ENCODE results near the gene TOP2A. TPM values are rescaled to one million over a fixed set of nuclear protein-coding genes. Genes with fewer than 3 reads are reported as not detected.

The TOP2A gene
- total and polyA plus RNA-seq, 9 of the 15 experiments (the other 6 are each of a cell fraction or from before 2014, with no cell fraction given), result 133 to 347 (median 259) TPM

GRCh38 chr17:40361063-40361924 lies 56.4 kb downstream of the TOP2A start:
- peaks cover 2% of the 10 kb centered on the region; the same call in 1 of the 3 replicates for H3K36me3 ChIP-seq (ENCODE audit: control insufficient read depth, insufficient read depth, low read length)
- CTCF ChIA-PET (ENCODE audit: low intra/inter-chr PET ratio), result interaction anchor here (0.6 to 1.7 kb wide), 3 partner anchors 109 to 431 kb away, joined by 3 to 8 read pairs (median 3); no protein-coding TSS in a partner anchor
- FAIRE-seq, result no peak
- no peaks in the 10 kb centered on the region for H3K9me1 ChIP-seq (ENCODE audit: control insufficient read depth, insufficient read depth, low read length)
- in situ Hi-C loops (cut with MboI), result loop anchor here (5.0 kb wide), 1 partner anchor 176 kb away; no protein-coding TSS in a partner anchor
- H3K9me3 ChIP-seq (replicated peaks; ENCODE audit: control insufficient read depth, insufficient read depth, low read depth, low read length), result no peaks in the 10 kb centered on the region
- H3K27ac ChIP-seq (ENCODE audit: extremely low read depth, low read depth, low read length), result no peak overlapping the region
- 52% methylated on average over 25 of the region's 32 CpGs for WGBS (ENCODE audit: insufficient coverage, low coverage, missing lambda C conversion rate)
- H3K4me3 ChIP-seq, result no peak overlapping the region
- no TSS peak for BruUV-seq (replicated peaks)
- no peak overlapping the region for H3K4me2 ChIP-seq (ENCODE audit: insufficient read depth, low read length)
- no peak for DNase-seq (ENCODE audit: extremely low read depth in 1 of 4, low spot score in 3 of 4)
- peaks cover 3 to 51% of the 10 kb centered on the region in 2 experiments; a peak in 3 of 5 replicates for H3K4me1 ChIP-seq (replicated peaks in 1 of 2; ENCODE audit: control insufficient read depth in 2 of 2, insufficient read depth in 2 of 2, low read length in 2 of 2)
- H3K9ac ChIP-seq (ENCODE audit: insufficient read depth in 1 of 2, low read depth in 2 of 2, low read length in 2 of 2), result peak overlapping the region in 1 of 2 experiments; percentile 6; a peak in 1 of 4 replicates
- intact Hi-C loops (cut with micrococcal nuclease), result loop anchor here (10.0 kb wide), 1 partner anchor 114 kb away; no protein-coding TSS in a partner anchor
- peaks cover 7% of the 10 kb centered on the region; the same call in 2 of the 3 replicates for H3K79me2 ChIP-seq (ENCODE audit: control insufficient read depth, insufficient read depth, low read length)
- H3K27me3 ChIP-seq (ENCODE audit: control insufficient read depth in 2 of 2, insufficient read depth in 2 of 2, low read length in 2 of 2), result no peaks in the 10 kb centered on the region
- no peaks in the 10 kb centered on the region for H4K20me1 ChIP-seq (replicated peaks; ENCODE audit: control insufficient read depth, insufficient read depth, low read length)
- POLR2A ChIA-PET, result interaction anchor here (0.5 to 1.5 kb wide), 3 partner anchors 35 to 100 kb away, joined by 3 to 4 read pairs (median 3); no protein-coding TSS in a partner anchor
- ATAC-seq, result no peak
- no peak overlapping the region for H2AFZ ChIP-seq (ENCODE audit: low read depth, low read length)
- no peak for TF ChIP-seq PRDM10 (IDR thresholded peaks at IDR 0.05; ENCODE audit: partially characterized antibody)
- no peak for TF ChIP-seq ZNF41 (CRISPR knock-in tag; conservative IDR thresholded peaks at IDR 0.05)
- TF ChIP-seq CEBPZ (IDR thresholded peaks at IDR 0.05; ENCODE audit: borderline replicate concordance, low read depth, low read length), result no peak
- no peak for TF ChIP-seq HIVEP1 (CRISPR knock-in tag; IDR thresholded peaks at IDR 0.05)
- no peak for TF ChIP-seq GABPB1 (CRISPR knock-in tag; IDR thresholded peaks at IDR 0.05)
- no peak for TF ChIP-seq RUNX1 (IDR thresholded peaks at IDR 0.05; ENCODE audit: low read depth)
- TF ChIP-seq MCM7 (IDR thresholded peaks at IDR 0.05), result no peak
- no peak for TF ChIP-seq ZNF785 (CRISPR knock-in tag; IDR thresholded peaks at IDR 0.05)
- TF ChIP-seq TEAD4 (IDR thresholded peaks at IDR 0.05; ENCODE audit: low read length), result no peak
- no peak for TF ChIP-seq TEAD4 (CRISPR knock-in tag; IDR thresholded peaks at IDR 0.05; ENCODE audit: borderline replicate concordance)
- TF ChIP-seq SRSF7 (optimal IDR thresholded peaks at IDR 0.05; ENCODE audit: low read depth, low read length), result no peak
- TF ChIP-seq TOE1 (IDR thresholded peaks at IDR 0.05; ENCODE audit: borderline replicate concordance), result no peak
- TF ChIP-seq TOE1 (CRISPR knock-in tag; IDR thresholded peaks at IDR 0.05; ENCODE audit: borderline replicate concordance, low read depth), result no peak
- TF ChIP-seq ASH1L (IDR thresholded peaks at IDR 0.05; ENCODE audit: borderline replicate concordance, low read depth, partially characterized antibody), result no peak
- TF ChIP-seq RAD51 (IDR thresholded peaks at IDR 0.05; ENCODE audit: borderline replicate concordance, low read depth), result no peak
